ENCODE measurements around the gene NACC2.

The NACC2 gene

GRCh38 chr9:135989722-135990467, 105.2 kb downstream of the NACC2 start:
- peak; percentile 53 for DNase-seq

- DNase-seq = no peak
Observed at GRCh38 chr9:135989157-135989556, 105.9 kb downstream of the NACC2 start.

- DNase-seq = no peak
Observed at GRCh38 chr9:135988493-135988892, 106.6 kb downstream of the NACC2 start.

GRCh38 chr9:135987838-135988404, 107.2 kb downstream of the NACC2 start:
- DNase-seq = no peak

GRCh38 chr9:135986605-135987004, 108.5 kb downstream of the NACC2 start:
- no peak for DNase-seq

- no peak for DNase-seq
Observed at GRCh38 chr9:135985889-135986288, 109.2 kb downstream of the NACC2 start.

GRCh38 chr9:135985459-135985774, 109.7 kb downstream of the NACC2 start:
- DNase-seq = no peak

GRCh38 chr9:135984072-135984710, 110.9 kb downstream of the NACC2 start:
- DNase-seq = no peak

GRCh38 chr9:135983208-135984071, 111.6 kb downstream of the NACC2 start:
- no peak for DNase-seq

GRCh38 chr9:135982499-135983207, 112.4 kb downstream of the NACC2 start:
- DNase-seq = no peak

GRCh38 chr9:135980926-135981630, 114.0 kb downstream of the NACC2 start:
- no peak for DNase-seq

GRCh38 chr9:135979547-135980166, 115.4 kb downstream of the NACC2 start:
- no peak for DNase-seq

- DNase-seq = no peak
Observed at GRCh38 chr9:135978642-135979546, 116.2 kb downstream of the NACC2 start.

GRCh38 chr9:135976944-135977343, 118.1 kb downstream of the NACC2 start:
- no peak for DNase-seq

GRCh38 chr9:135976531-135976930, 118.6 kb downstream of the NACC2 start:
- DNase-seq = no peak

- DNase-seq = no peak
Observed at GRCh38 chr9:135975834-135976233, 119.3 kb downstream of the NACC2 start.

GRCh38 chr9:135974220-135974573, 120.9 kb downstream of the NACC2 start:
- no peak for DNase-seq

- no peak for DNase-seq
Observed at GRCh38 chr9:135973277-135974219, 121.5 kb downstream of the NACC2 start.

- DNase-seq = no peak
Observed at GRCh38 chr9:135971892-135972291, 123.2 kb downstream of the NACC2 start.

All from NCI-H1694 (cell line).